PC-3 (cell line): ENCODE data around the gene UBE2E2.

Experiments used
- CTCF ChIP-seq: fragments of 300-600 bp; sonication (generic); conservative IDR thresholded peaks from 2 replicates; pipeline ENCODE4 v1.5.1; 2017; ENCODE audit warnings: antibody characterized with exemption, low read depth, mild to moderate bottlenecking, low read length
- EZH2 ChIP-seq: fragments of 300-600 bp; sonication (generic); IDR thresholded peaks from one replicate; pipeline ENCODE4 v1.6.1; 2017; ENCODE audit warnings: antibody characterized with exemption, mild to moderate bottlenecking, low read length; ENCODE audit not compliant: unreplicated experiment

DNA sequence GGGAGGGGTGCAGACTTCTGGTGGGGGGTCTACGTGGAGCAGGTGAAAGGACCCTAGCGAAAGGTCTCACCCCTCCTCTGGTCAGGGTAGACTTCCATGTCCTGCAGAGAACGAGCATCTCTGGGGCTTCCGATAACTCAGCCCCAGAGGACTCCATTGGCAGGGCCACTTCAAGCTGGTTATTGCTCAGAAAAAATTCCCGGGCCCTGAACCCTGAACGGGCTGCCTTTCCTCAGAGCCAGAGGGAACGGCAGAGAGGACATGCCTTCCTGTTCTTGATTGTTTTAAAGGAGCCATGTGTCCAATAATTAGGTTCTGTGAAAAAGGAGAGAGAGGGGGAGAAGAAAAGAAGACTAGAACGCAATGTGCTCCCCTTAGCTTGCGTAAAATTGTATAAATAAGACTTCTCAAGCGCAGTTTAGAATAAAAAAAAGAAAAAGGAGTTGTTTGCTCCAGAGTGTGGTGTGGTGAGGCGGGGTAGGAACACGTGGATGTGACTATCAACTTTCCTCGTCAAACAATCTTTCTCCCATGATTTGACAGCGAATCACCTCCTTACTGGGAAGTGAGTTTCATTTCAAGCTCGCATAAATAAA, 409.3 kb downstream of the UBE2E2 start:
- TF ChIP-seq CTCF (no peak), EZH2 (no peak)
